Colonic mucosa (tissue), 4 donors: ENCODE measurements around the gene HECTD4. TPM values are rescaled to one million over a fixed set of nuclear protein-coding genes. Genes with fewer than 3 reads are reported as not detected.
"Not testable (repeated sequence)": the region's sequence is repeated elsewhere in the genome, so short reads cannot be mapped to it uniquely, and the experiment has no call there.

ENCODE experiments used
- DNase-seq: peaks from one replicate; pipeline ENCODE4 v3.0.0-alpha.2; 2020
- H3K27ac ChIP-seq: fragments of 200-600 bp; one replicate; pipeline ENCODE4 v1.8.0; 2021
- H3K27me3 ChIP-seq: fragments of 200-600 bp; one replicate; pipeline ENCODE4 v1.8.0; 2021
- H3K36me3 ChIP-seq: fragments of 200-600 bp; one replicate; pipeline ENCODE4 v1.8.0; 2021
- H3K4me1 ChIP-seq: fragments of 200-600 bp; one replicate; pipeline ENCODE4 v1.8.0; 2021; ENCODE audit warnings: mild to moderate bottlenecking
- H3K4me3 ChIP-seq: fragments of 200-600 bp; one replicate; pipeline ENCODE4 v1.8.0; 2021
- H3K9ac ChIP-seq, 2 donors: one replicate each; pipeline ENCODE4 v1.7.0; 2013; ENCODE audit warnings: control low read depth in 2 of 2, low read depth in 2 of 2, low read length in 2 of 2
- H3K9me3 ChIP-seq: fragments of 200-600 bp; one replicate; pipeline ENCODE4 v1.8.0; 2021
- intact Hi-C: fragments of 100-400 bp; cut with DNase I; formaldehyde crosslinking; loops from one replicate; pipeline ENCODE4 v1.14.1; 2022
- total RNA-seq, 2 donors: library from RNA; stranded (reverse); fragmentation: NEBNext Ultra II Directional in 1 of 2; extraction: Animal tissue kit (Norgen Biotek cat#: 25700) in 1 of 2; gene quantifications; one replicate each; pipeline ENCODE4 v1.2.1, GENCODE V29; 2021
- TF ChIP-seq, protein P1 (sequence below): fragments of 200-600 bp; IDR thresholded peaks from one replicate; pipeline ENCODE4 v1.8.0; 2022; ENCODE audit warnings: antibody characterized with exemption, mild to moderate bottlenecking
- donor health status: healthy.
- donor health status: DM: no; HTN: no; CAD: no.
- donor health status: DM: no; HTN: no; CAD: no.

The HECTD4 gene
- total RNA-seq, 2 donors from 2014 or later: 39.6 to 41.7 TPM

DNA sequence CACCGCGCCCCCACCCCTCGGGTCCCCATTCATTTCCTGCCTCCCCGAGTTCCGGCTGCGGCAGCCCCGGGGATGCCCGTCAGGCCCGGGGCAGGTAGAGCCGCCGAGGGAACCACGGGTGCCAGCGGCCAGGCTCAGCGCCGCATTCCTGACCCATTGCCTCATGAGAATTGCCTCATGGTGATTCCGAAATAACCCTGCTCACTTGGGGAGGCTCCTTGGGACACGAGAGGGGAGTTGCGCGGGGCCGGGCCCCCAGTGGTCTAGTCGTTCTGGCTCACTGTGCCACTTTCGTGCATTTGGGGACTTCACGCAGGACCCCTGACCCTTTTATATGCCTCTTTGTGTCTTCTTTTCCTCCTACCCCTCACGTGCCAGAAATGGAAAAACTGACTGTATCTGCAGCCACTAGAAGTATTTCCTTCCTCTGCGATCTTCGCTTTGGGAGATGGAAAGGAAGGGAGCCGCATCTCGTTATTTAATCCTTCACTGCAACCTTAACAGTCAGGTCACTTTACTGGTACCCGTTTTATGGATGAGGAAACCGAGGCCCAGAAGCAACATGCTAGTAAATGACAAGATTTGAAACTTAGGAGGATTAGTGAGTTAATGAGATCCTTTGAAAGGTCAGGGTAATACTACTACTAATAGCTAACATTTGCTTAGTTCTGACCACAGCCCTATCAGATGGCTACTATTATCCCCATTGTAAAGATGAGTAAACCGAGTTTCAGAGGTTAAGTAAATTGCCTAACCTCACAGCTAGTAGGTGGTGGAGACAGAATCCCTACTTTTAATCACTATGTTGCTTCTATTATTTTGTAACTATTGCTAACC is 37.3 kb upstream of the HECTD4 start:
- peaks cover 5% of the 10 kb centered on the region for H3K4me1 ChIP-seq
- intact Hi-C loops: no loop called here
- DNase-seq: peak; percentile 56
- H3K27me3 ChIP-seq: no peaks in the 10 kb centered on the region
- H3K4me3 ChIP-seq: peak overlapping the region; percentile 98
- H3K9ac ChIP-seq: peak overlapping the region; percentile 97
- no peaks in the 10 kb centered on the region for H3K9me3 ChIP-seq
- H3K36me3 ChIP-seq: no peaks in the 10 kb centered on the region
- H3K27ac ChIP-seq: peak overlapping the region; percentile 96
- TF ChIP-seq, protein P1, sequence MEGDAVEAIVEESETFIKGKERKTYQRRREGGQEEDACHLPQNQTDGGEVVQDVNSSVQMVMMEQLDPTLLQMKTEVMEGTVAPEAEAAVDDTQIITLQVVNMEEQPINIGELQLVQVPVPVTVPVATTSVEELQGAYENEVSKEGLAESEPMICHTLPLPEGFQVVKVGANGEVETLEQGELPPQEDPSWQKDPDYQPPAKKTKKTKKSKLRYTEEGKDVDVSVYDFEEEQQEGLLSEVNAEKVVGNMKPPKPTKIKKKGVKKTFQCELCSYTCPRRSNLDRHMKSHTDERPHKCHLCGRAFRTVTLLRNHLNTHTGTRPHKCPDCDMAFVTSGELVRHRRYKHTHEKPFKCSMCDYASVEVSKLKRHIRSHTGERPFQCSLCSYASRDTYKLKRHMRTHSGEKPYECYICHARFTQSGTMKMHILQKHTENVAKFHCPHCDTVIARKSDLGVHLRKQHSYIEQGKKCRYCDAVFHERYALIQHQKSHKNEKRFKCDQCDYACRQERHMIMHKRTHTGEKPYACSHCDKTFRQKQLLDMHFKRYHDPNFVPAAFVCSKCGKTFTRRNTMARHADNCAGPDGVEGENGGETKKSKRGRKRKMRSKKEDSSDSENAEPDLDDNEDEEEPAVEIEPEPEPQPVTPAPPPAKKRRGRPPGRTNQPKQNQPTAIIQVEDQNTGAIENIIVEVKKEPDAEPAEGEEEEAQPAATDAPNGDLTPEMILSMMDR: peak; percentile 3

DNA sequence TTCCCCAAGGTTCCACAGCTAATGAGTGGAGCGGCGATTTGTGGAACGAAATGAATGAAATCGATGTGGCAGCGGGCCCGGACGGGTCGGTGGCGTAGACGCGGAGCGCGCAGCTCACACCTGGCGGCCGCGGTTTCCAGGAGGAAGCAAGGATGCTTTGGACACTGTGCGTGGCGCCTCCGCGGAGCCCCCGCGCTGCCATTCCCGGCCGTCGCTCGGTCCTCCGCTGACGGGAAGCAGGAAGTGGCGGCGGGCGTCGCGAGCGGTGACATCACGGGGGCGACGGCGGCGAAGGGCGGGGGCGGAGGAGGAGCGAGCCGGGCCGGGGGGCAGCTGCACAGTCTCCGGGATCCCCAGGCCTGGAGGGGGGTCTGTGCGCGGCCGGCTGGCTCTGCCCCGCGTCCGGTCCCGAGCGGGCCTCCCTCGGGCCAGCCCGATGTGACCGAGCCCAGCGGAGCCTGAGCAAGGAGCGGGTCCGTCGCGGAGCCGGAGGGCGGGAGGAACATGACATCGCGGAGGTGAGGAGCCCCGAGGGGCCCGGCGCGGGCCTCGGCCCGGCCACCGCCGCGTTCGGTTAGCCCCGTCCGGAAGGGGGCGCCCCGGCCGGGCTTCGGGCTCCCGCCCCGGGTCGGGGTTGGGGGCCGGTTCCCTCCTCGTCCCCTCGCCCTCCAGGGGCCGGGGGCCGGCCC is 36.5 kb upstream of the HECTD4 start, which contains the start of gene PTPN11:
TSS of gene PTPN11 (plus strand) at position 340 of the 689 bp plus-strand sequence. CDS start at position 505, 165 bp downstream.
- H3K9me3 ChIP-seq: no peaks in the 10 kb centered on the region
- intact Hi-C loops: no loop called here

DNA sequence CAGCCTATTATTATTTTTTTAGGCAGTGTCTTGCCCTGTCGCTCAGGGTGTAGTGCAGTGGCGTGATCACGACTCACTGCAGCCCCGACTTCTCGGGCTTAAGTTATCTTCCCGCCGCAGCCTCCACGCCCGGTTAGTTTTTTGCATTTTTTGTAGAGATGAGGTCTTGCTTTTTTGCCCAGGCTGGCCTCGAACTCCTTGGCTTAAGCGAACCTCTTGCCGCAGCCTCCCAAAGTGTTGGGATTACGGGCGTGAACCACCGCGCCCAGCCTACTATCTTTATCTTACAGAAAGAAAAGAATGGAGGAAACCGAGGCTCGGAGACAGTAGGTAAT is 36.0 kb upstream of the HECTD4 start:
- Histone ChIP-seq H3K4me1 (peaks cover 5% of the 10 kb centered on the region), H3K27ac (peak overlapping the region; percentile 96), H3K4me3 (peak overlapping the region; percentile 98), H3K9me3 (no peaks in the 10 kb centered on the region), H3K36me3 (no peaks in the 10 kb centered on the region), H3K27me3 (no peaks in the 10 kb centered on the region), H3K9ac (peak overlapping the region; percentile 97)
- TF ChIP-seq, protein P1: no peak
- no peak for DNase-seq
- intact Hi-C loops: no loop called here

More for the DNA sequence above, 36.5 kb upstream of the HECTD4 start, which contains the start of gene PTPN11:
- H3K9ac ChIP-seq: peak within 1 kb of the TSS; percentile 97
- no peaks in the 10 kb centered on the region for H3K36me3 ChIP-seq
- DNase-seq: peak; percentile 92
- H3K27me3 ChIP-seq: no peaks in the 10 kb centered on the region
- H3K27ac ChIP-seq: peak within 1 kb of the TSS; percentile 96
- peak within 1 kb of the TSS; percentile 98 for H3K4me3 ChIP-seq
- TF ChIP-seq, protein P1: peak; percentile 34
- peaks cover 5% of the 10 kb centered on the region for H3K4me1 ChIP-seq

DNA sequence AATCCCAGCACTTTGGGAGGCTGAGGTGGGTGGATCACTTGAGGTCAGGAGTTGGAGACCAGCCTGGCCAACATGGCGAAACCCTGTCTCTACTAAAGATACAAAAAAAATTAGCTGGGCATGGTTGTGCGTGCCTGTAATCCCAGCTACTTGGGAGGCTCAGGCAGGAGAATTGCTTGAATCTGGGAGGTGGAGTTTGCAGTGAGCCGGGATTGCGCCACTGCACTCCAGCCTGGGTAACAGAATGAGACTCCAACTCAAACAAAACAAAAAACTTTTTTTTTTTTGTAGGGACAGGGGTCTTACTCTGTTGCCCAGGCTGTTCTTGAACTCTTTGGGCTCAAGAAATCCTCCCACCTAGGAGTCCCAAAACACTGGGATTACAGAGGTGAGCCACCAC is 33.2 kb upstream of the HECTD4 start:
- H3K9me3 ChIP-seq, H3K36me3 ChIP-seq, H3K4me3 ChIP-seq, H3K4me1 ChIP-seq, intact Hi-C loops, H3K27me3 ChIP-seq, DNase-seq, H3K9ac ChIP-seq, H3K27ac ChIP-seq: not testable (repeated sequence)

DNA sequence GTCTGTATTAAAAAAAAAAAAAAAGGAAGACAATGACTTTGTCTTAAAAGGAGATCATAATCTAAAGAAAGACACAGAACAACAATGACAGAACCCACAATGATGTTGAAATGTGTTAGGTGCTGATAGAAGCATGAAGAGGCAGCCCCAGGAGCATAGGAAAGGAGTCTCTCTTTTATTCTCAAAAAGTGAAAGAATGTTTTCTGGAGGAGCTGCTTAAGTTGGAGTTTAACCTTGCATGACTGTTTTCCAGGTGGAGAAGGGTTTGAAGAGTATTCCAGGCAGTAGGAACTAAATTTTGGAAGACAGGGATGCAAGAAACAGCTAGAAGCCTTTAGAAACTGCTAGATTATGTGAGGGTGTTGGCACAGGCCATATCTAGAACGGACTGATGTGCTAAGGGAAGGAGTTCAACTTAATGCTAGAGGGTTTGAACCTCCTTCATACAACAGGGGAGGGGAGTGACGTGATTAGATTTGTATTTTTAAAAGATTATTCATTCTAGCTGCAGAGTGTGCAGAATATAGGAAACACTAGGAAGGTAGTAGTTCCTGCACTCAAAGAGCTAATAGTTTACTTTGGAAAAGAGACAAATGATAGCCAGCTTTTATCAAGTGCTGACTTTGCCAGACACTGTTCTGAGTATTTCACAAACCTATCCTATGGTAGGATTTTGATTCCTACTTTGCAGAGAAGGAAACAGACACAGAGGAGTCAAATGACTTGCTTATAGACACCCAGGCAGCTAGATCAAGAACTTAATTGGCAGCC is 31.8 kb upstream of the HECTD4 start:
- TF ChIP-seq, protein P1: no peak
- DNase-seq: no peak
- H3K4me3 ChIP-seq: no peak overlapping the region
- H3K27me3 ChIP-seq: no peaks in the 10 kb centered on the region
- H3K9me3 ChIP-seq: no peaks in the 10 kb centered on the region
- H3K27ac ChIP-seq: no peak overlapping the region
- no peaks in the 10 kb centered on the region for H3K36me3 ChIP-seq
- intact Hi-C loops: no loop called here
- H3K4me1 ChIP-seq: no peaks in the 10 kb centered on the region
- H3K9ac ChIP-seq: no peak overlapping the region
